HL-60 (cell line): ENCODE measurements around the gene MROH7.

Experiments
- CTCF ChIP-seq: IDR thresholded peaks from one replicate; pipeline ENCODE4 v1.5.1; 2011; ENCODE audit warnings: low read length, control low read depth, inconsistent platforms; ENCODE audit not compliant: insufficient read depth
- GABPA ChIP-seq: IDR thresholded peaks from 2 replicates; pipeline ENCODE4 v1.6.1; 2012; ENCODE audit warnings: low read depth
- POLR2AphosphoS5 ChIP-seq: IDR thresholded peaks from 2 replicates; pipeline ENCODE4 v1.6.1; 2012; ENCODE audit warnings: low read depth
- REST ChIP-seq: IDR thresholded peaks from 2 replicates; pipeline ENCODE4 v1.6.1; 2012; ENCODE audit warnings: low read depth; ENCODE audit not compliant: insufficient replicate concordance
- SPI1 ChIP-seq: IDR thresholded peaks from 2 replicates; pipeline ENCODE4 v1.6.1; 2012; ENCODE audit warnings: low read depth, mild to moderate bottlenecking, borderline replicate concordance

- TF ChIP-seq CTCF (no peak), SPI1 (no peak), REST (no peak), POLR2AphosphoS5 (no peak), GABPA (no peak)
These were observed 59.5 kb downstream of the MROH7 start for GRCh38 chr1:54701066-54701465.
